ENCODE measurements around the gene ARID1B.
"Not testable (repeated sequence)": the region's sequence is repeated elsewhere in the genome, so short reads cannot be mapped to it uniquely, and the experiment has no call there.

ARID1B gene

GRCh38 chr6:157035546-157035945, 258.4 kb downstream of the ARID1B start:
- DNase-seq (ENCODE audit: low read depth) = no peak
- no peaks in the 10 kb centered on the region for H3K9me3 ChIP-seq (ENCODE audit: control insufficient read depth, low read length)
- no peak overlapping the region for H3K4me3 ChIP-seq (ENCODE audit: low read length)
- H3K36me3 ChIP-seq (ENCODE audit: control insufficient read depth, insufficient read depth, low read length, severe bottlenecking) = no peaks in the 10 kb centered on the region
- H3K9ac ChIP-seq (ENCODE audit: low read length) = peak overlapping the region; percentile 13
- H3K27me3 ChIP-seq (replicated peaks; ENCODE audit: control insufficient read depth, insufficient read depth, low read length) = no peaks in the 10 kb centered on the region
- H3K4me1 ChIP-seq (ENCODE audit: control insufficient read depth, insufficient read depth, low read length) = peaks cover 41% of the 10 kb centered on the region

DNA sequence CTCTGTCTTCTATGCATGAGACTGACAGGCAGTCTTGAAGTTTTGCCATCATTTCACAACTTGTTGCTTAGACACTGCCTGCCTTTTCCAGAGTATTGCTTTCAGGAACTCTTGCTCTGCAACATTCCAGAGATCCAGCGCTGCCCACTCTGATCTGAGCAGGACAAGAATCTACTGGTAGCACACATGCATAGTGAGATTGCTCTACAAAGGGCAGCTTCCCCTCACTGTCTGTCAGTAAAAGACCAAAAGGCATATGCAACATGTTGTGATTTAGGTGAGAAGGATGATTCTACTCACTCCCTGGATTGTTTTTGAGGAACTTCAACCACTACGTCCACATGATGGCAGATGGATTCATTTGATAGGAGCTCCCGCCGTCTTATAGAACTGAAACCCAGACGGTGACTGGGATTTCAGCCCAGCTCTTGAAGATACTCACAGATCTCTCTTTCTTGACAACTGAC, 259.1 kb downstream of the ARID1B start:
- peak overlapping the region; percentile 39 for H3K4me3 ChIP-seq (ENCODE audit: low read length)
- H3K36me3 ChIP-seq (ENCODE audit: control insufficient read depth, insufficient read depth, low read length, severe bottlenecking) = no peaks in the 10 kb centered on the region
- H3K9me3 ChIP-seq (ENCODE audit: control insufficient read depth, low read length) = no peaks in the 10 kb centered on the region
- H3K9ac ChIP-seq (ENCODE audit: low read length) = no peak overlapping the region
- H3K4me1 ChIP-seq (ENCODE audit: control insufficient read depth, insufficient read depth, low read length) = peaks cover 41% of the 10 kb centered on the region
- no peaks in the 10 kb centered on the region for H3K27me3 ChIP-seq (replicated peaks; ENCODE audit: control insufficient read depth, insufficient read depth, low read length)
- peak; percentile 66 for DNase-seq (ENCODE audit: low read depth)

DNA sequence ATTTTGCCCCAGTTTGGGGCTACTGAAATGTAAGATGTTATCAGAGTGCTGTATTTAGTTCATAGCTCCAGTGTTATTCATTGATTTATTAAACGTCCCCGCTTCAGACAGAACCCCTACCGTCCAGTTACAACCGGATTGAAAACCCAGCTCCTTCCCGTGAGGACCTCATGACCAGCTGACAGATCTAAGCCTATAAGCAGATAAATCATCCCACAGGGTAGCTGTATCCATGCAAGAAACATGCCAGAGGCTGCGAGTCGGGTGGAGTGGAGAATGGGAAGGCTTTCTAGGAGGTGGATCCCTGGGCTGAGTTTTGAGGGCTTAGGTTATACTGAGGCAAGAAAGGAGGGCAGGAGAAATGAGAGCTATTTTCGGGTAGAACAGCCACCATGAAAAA, 260.0 kb downstream of the ARID1B start:
- Histone ChIP-seq H3K4me1 (ENCODE audit: control insufficient read depth, insufficient read depth, low read length) (peaks cover 41% of the 10 kb centered on the region), H3K4me3 (ENCODE audit: low read length) (no peak overlapping the region), H3K9me3 (ENCODE audit: control insufficient read depth, low read length) (no peaks in the 10 kb centered on the region), H3K27me3 (replicated peaks; ENCODE audit: control insufficient read depth, insufficient read depth, low read length) (no peaks in the 10 kb centered on the region), H3K9ac (ENCODE audit: low read length) (no peak overlapping the region), H3K36me3 (ENCODE audit: control insufficient read depth, insufficient read depth, low read length, severe bottlenecking) (no peaks in the 10 kb centered on the region)
- no peak for DNase-seq (ENCODE audit: low read depth)

DNA sequence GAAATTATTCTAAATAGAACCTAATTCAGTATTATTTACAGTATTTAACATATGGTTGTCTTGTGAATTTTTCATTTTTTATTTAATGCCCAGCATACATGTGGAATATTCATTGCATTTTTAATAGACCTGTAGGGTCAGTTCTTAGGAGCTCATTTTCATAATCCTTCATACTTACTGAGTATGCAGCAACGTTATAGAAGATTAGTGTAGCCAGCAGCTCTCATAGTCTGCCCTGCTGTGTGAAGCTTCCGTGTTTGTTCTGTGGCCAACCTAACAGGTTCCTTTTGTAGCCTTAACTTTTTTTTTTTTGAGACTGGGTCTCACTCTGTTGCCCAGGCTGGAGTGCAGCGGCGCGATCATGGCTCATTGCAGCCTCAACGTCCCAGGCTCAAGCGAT, 261.4 kb downstream of the ARID1B start:
- Histone ChIP-seq H3K9ac (ENCODE audit: low read length) (no peak overlapping the region), H3K9me3 (ENCODE audit: control insufficient read depth, low read length) (no peaks in the 10 kb centered on the region), H3K4me3 (ENCODE audit: low read length) (no peak overlapping the region), H3K36me3 (ENCODE audit: control insufficient read depth, insufficient read depth, low read length, severe bottlenecking) (no peaks in the 10 kb centered on the region), H3K27me3 (replicated peaks; ENCODE audit: control insufficient read depth, insufficient read depth, low read length) (no peaks in the 10 kb centered on the region), H3K4me1 (ENCODE audit: control insufficient read depth, insufficient read depth, low read length) (peaks cover 41% of the 10 kb centered on the region)
- DNase-seq (ENCODE audit: low read depth) = no peak

GRCh38 chr6:157039639-157040038, 262.5 kb downstream of the ARID1B start:
- not testable (repeated sequence) for H3K36me3 ChIP-seq (ENCODE audit: control insufficient read depth, insufficient read depth, low read length, severe bottlenecking); DNase-seq (ENCODE audit: low read depth); H3K4me3 ChIP-seq (ENCODE audit: low read length); H3K9ac ChIP-seq (ENCODE audit: low read length); H3K9me3 ChIP-seq (ENCODE audit: control insufficient read depth, low read length); H3K27me3 ChIP-seq (replicated peaks; ENCODE audit: control insufficient read depth, insufficient read depth, low read length)
- H3K4me1 ChIP-seq (ENCODE audit: control insufficient read depth, insufficient read depth, low read length) = peaks cover 35% of the 10 kb centered on the region

DNA sequence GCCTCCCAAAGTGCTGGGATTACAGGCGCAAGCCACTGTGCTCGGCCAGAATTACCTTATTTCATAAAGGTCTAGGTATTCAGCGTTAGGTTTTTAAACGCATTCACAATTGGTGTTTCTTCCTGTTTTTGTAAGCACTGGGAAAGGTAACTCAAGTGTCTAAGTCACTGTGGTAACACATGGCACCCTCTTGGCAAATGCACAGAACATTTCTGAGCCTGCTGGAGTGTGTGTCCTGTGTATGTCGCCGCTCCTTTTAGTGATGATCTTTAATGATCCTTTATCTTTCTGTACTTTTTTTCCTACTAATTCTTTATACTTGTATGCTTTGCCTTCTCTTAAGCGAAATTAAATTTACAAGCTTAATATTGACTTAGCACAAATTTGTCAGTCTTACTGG, 263.0 kb downstream of the ARID1B start:
- no peak for DNase-seq (ENCODE audit: low read depth)
- H3K9ac ChIP-seq (ENCODE audit: low read length) = no peak overlapping the region
- peaks cover 31% of the 10 kb centered on the region for H3K4me1 ChIP-seq (ENCODE audit: control insufficient read depth, insufficient read depth, low read length)
- H3K9me3 ChIP-seq (ENCODE audit: control insufficient read depth, low read length) = no peaks in the 10 kb centered on the region
- H3K36me3 ChIP-seq (ENCODE audit: control insufficient read depth, insufficient read depth, low read length, severe bottlenecking) = no peaks in the 10 kb centered on the region
- H3K27me3 ChIP-seq (replicated peaks; ENCODE audit: control insufficient read depth, insufficient read depth, low read length) = no peaks in the 10 kb centered on the region
- H3K4me3 ChIP-seq (ENCODE audit: low read length) = no peak overlapping the region

DNA sequence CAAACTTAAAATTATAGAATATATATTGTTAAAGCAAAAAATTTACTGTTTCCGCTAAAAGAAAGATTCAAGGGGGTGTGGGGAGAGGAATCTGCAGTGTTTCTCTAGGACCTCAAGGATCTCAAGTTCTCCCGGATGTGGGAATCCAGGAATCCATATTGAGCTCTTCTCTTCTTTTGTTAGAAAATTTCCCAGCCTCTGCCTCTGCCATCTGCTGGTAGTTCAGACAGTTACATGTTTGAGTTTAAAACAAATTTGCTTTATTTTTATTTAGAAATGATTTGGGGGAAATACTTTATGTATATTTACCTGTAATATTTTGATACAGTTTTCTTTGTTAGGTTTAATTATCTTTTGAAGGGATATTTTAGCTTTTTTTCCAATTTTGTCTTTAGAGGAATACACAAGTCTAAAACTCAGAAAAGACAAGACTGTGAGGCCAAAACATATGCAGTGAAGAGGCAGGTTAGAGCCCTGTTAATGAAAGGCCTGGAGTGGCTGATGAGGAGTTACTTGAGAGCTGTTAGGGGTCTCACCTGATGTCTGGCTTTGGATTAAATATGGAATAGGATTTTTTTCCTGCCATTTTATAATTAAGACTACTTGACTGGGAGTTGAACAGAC, 268.8 kb downstream of the ARID1B start:
- no peaks in the 10 kb centered on the region for H3K36me3 ChIP-seq (ENCODE audit: control insufficient read depth, insufficient read depth, low read length, severe bottlenecking)
- H3K9ac ChIP-seq (ENCODE audit: low read length) = peak overlapping the region; percentile 12
- DNase-seq (ENCODE audit: low read depth) = peak; percentile 82
- H3K4me1 ChIP-seq (ENCODE audit: control insufficient read depth, insufficient read depth, low read length) = peaks cover 29% of the 10 kb centered on the region
- H3K27me3 ChIP-seq (replicated peaks; ENCODE audit: control insufficient read depth, insufficient read depth, low read length) = no peaks in the 10 kb centered on the region
- H3K9me3 ChIP-seq (ENCODE audit: control insufficient read depth, low read length) = no peaks in the 10 kb centered on the region
- no peak overlapping the region for H3K4me3 ChIP-seq (ENCODE audit: low read length)

GRCh38 chr6:157046776-157047175, 269.6 kb downstream of the ARID1B start:
- no peaks in the 10 kb centered on the region for H3K9me3 ChIP-seq (ENCODE audit: control insufficient read depth, low read length)
- peak; percentile 70 for DNase-seq (ENCODE audit: low read depth)
- no peaks in the 10 kb centered on the region for H3K36me3 ChIP-seq (ENCODE audit: control insufficient read depth, insufficient read depth, low read length, severe bottlenecking)
- no peak overlapping the region for H3K4me3 ChIP-seq (ENCODE audit: low read length)
- H3K27me3 ChIP-seq (replicated peaks; ENCODE audit: control insufficient read depth, insufficient read depth, low read length) = no peaks in the 10 kb centered on the region
- no peak overlapping the region for H3K9ac ChIP-seq (ENCODE audit: low read length)
- peaks cover 29% of the 10 kb centered on the region for H3K4me1 ChIP-seq (ENCODE audit: control insufficient read depth, insufficient read depth, low read length)

- H3K36me3 ChIP-seq (ENCODE audit: control insufficient read depth, insufficient read depth, low read length, severe bottlenecking) = no peaks in the 10 kb centered on the region
- H3K27me3 ChIP-seq (replicated peaks; ENCODE audit: control insufficient read depth, insufficient read depth, low read length) = no peaks in the 10 kb centered on the region
- no peaks in the 10 kb centered on the region for H3K9me3 ChIP-seq (ENCODE audit: control insufficient read depth, low read length)
- H3K4me3 ChIP-seq (ENCODE audit: low read length) = no peak overlapping the region
- no peak for DNase-seq (ENCODE audit: low read depth)
- no peak overlapping the region for H3K9ac ChIP-seq (ENCODE audit: low read length)
- H3K4me1 ChIP-seq (ENCODE audit: control insufficient read depth, insufficient read depth, low read length) = peaks cover 29% of the 10 kb centered on the region
Observed at GRCh38 chr6:157047328-157047727, 270.1 kb downstream of the ARID1B start.

- Histone ChIP-seq H3K9me3 (ENCODE audit: control insufficient read depth, low read length) (no peaks in the 10 kb centered on the region), H3K4me3 (ENCODE audit: low read length) (no peak overlapping the region), H3K36me3 (ENCODE audit: control insufficient read depth, insufficient read depth, low read length, severe bottlenecking) (no peaks in the 10 kb centered on the region), H3K27me3 (replicated peaks; ENCODE audit: control insufficient read depth, insufficient read depth, low read length) (no peaks in the 10 kb centered on the region), H3K9ac (ENCODE audit: low read length) (no peak overlapping the region), H3K4me1 (ENCODE audit: control insufficient read depth, insufficient read depth, low read length) (peaks cover 29% of the 10 kb centered on the region)
- DNase-seq (ENCODE audit: low read depth) = peak; percentile 74
Observed at GRCh38 chr6:157047951-157048350, 270.8 kb downstream of the ARID1B start.

DNA sequence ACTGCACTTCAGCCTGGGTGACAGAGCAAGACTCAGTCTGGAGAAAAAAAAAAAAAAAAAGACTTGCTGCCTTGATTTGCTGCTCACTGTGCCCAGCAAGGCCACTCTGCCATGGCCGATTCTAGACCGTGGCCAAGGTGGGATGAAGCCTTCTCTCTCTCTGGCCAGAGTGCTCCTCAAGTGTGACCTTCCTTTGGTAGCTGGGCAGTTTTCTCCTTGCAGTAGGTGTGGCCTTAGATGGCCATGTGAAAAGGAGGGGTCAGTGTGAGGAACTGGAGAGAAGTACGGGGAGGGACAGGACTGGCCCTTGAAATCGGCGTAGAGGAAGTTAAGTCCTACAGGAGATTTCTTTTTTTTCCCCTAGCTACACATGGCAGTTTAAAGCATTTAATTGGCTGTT, 272.0 kb downstream of the ARID1B start:
- no peak overlapping the region for H3K4me3 ChIP-seq (ENCODE audit: low read length)
- no peak for DNase-seq (ENCODE audit: low read depth)

More for the DNA sequence above, 272.0 kb downstream of the ARID1B start:
- no peaks in the 10 kb centered on the region for H3K36me3 ChIP-seq (ENCODE audit: control insufficient read depth, insufficient read depth, low read length, severe bottlenecking)
- no peak overlapping the region for H3K9ac ChIP-seq (ENCODE audit: low read length)
- H3K27me3 ChIP-seq (replicated peaks; ENCODE audit: control insufficient read depth, insufficient read depth, low read length) = no peaks in the 10 kb centered on the region
- peaks cover 29% of the 10 kb centered on the region for H3K4me1 ChIP-seq (ENCODE audit: control insufficient read depth, insufficient read depth, low read length)
- H3K9me3 ChIP-seq (ENCODE audit: control insufficient read depth, low read length) = no peaks in the 10 kb centered on the region
